CD8-positive, alpha-beta memory T cell (primary cell): Measurements from ENCODE around the gene PITRM1. TPM values are rescaled to one million over a fixed set of nuclear protein-coding genes. Genes with fewer than 3 reads are reported as not detected.
A peak's percentile ranks its signal among the peaks of the same experiment; 100 is the strongest.

ENCODE experiments used
- CTCF ChIA-PET: fragments of 350-600 bp; sonication (Branson Sonifier 250); formaldehyde crosslinking; loops from one replicate; lab custom pipeline; 2021; ENCODE audit warnings: antibody characterized with exemption; lab: Charles Lee
- POLR2A ChIA-PET: fragments of 350-600 bp; sonication (Branson Sonifier 250); formaldehyde crosslinking; loops from one replicate; lab custom pipeline; 2021; ENCODE audit warnings: antibody characterized with exemption; lab: Charles Lee
- DNase-seq, 5 donors: peaks; one replicate each; pipeline versions ENCODE4 v3.0.0 to v3.0.0-alpha.2; 2020 to 2022; ENCODE audit warnings: mixed read lengths in 1 of 5
- H3K27ac ChIP-seq: one replicate; pipeline ENCODE4 v1.7.0; 2013; ENCODE audit warnings: low read depth, mild to moderate bottlenecking, low read length, moderate library complexity
- H3K27me3 ChIP-seq: 2 replicates; pipeline ENCODE4 v1.7.0; 2013; ENCODE audit warnings: low read length, mild to moderate bottlenecking; ENCODE audit not compliant: insufficient read depth, poor library complexity, severe bottlenecking
- H3K36me3 ChIP-seq: 2 replicates; pipeline ENCODE4 v1.7.0; 2013; ENCODE audit warnings: mild to moderate bottlenecking, low read length, moderate library complexity; ENCODE audit not compliant: insufficient read depth
- H3K4me1 ChIP-seq: 2 replicates; pipeline ENCODE4 v1.7.0; 2013; ENCODE audit warnings: mild to moderate bottlenecking, low read length, moderate library complexity; ENCODE audit not compliant: insufficient read depth
- H3K4me3 ChIP-seq: 2 replicates; pipeline ENCODE4 v1.7.0; 2013; ENCODE audit warnings: mild to moderate bottlenecking, low read length
- H3K9me3 ChIP-seq: 2 replicates; pipeline ENCODE4 v1.7.0; 2013; ENCODE audit warnings: mild to moderate bottlenecking, low read length
- H3K27ac Mint-ChIP-seq, 8 donors: one replicate each; pipeline ENCODE4 v1.8.0; 2020 to 2021; ENCODE audit warnings: mixed read lengths in 8 of 8, mild to moderate bottlenecking in 6 of 8, inconsistent platforms in 3 of 8, moderate library complexity in 3 of 8
- H3K27me3 Mint-ChIP-seq, 2 donors: one replicate each; pipeline ENCODE4 v1.8.0; 2020 to 2021; ENCODE audit warnings: mixed read lengths in 2 of 2, mild to moderate bottlenecking in 1 of 2, moderate library complexity in 1 of 2
- H3K36me3 Mint-ChIP-seq, 3 donors: one replicate each; pipeline ENCODE4 v1.8.0; 2020 to 2021; ENCODE audit warnings: mixed read lengths in 3 of 3, inconsistent platforms in 1 of 3, mild to moderate bottlenecking in 1 of 3
- H3K4me1 Mint-ChIP-seq, 3 donors: one replicate each; pipeline ENCODE4 v1.8.0; 2020 to 2021; ENCODE audit warnings: mixed read lengths in 3 of 3, inconsistent platforms in 1 of 3, mild to moderate bottlenecking in 1 of 3
- H3K4me3 Mint-ChIP-seq, 7 donors: one replicate each; pipeline ENCODE4 v1.8.0; 2020 to 2021; ENCODE audit warnings: mixed read lengths in 7 of 7, mild to moderate bottlenecking in 6 of 7, moderate library complexity in 4 of 7, inconsistent platforms in 2 of 7
- H3K9me3 Mint-ChIP-seq, 5 donors: one replicate each; pipeline ENCODE4 v1.8.0; 2020 to 2022; ENCODE audit warnings: mixed read lengths in 5 of 5, mild to moderate bottlenecking in 3 of 5, moderate library complexity in 2 of 5, inconsistent platforms in 1 of 5
- polyA plus RNA-seq: library from polyadenylated mRNA; unstranded; fragments of 300-500 nt; fragmentation: Illumina TruSeq; gene quantifications from one replicate; pipeline ENCODE4 v1.2.3, GENCODE V29; 2021
- total RNA-seq, 2 experiments: library from RNA; stranded (reverse); gene quantifications; one replicate each; pipeline ENCODE4 v1.2.3, GENCODE V29; 2021

Gene PITRM1
- total and polyA plus RNA-seq, 3 experiments from 2014 or later, result 49.1 to 132 (median 132) TPM

- H3K4me3 Mint-ChIP-seq, result no peak overlapping the region
- H3K4me1 Mint-ChIP-seq, result no peaks in the 10 kb centered on the region
- ChIA-PET POLR2A (no interaction called here), CTCF (interaction anchor here (0.8 kb wide), 1 partner anchor 18 kb away, joined by 3 read pairs; no protein-coding TSS in a partner anchor)
- no peak overlapping the region for H3K27ac Mint-ChIP-seq
- no peaks in the 10 kb centered on the region for H3K9me3 Mint-ChIP-seq
- Histone ChIP-seq H3K4me3 (no peak overlapping the region), H3K9me3 (no peaks in the 10 kb centered on the region), H3K27ac (no peak overlapping the region), H3K4me1 (no peaks in the 10 kb centered on the region), H3K27me3 (no peaks in the 10 kb centered on the region), H3K36me3 (peaks cover 9% of the 10 kb centered on the region)
- H3K36me3 Mint-ChIP-seq, result peaks cover 10 to 87% (median 25%) of the 10 kb centered on the region in 3 donors
- H3K27me3 Mint-ChIP-seq, result no peaks in the 10 kb centered on the region
- DNase-seq, result no peak
Observed at GRCh38 chr10:3119796-3120459, 52.7 kb downstream of the PITRM1 start.

- Mint-ChIP-seq H3K36me3 (peaks cover 10 to 89% (median 25%) of the 10 kb centered on the region in 3 donors), H3K4me1 (no peaks in the 10 kb centered on the region), H3K27ac (peak overlapping the region in 2 of 8 donors; percentile 60 to 63), H3K27me3 (no peaks in the 10 kb centered on the region), H3K4me3 (no peak overlapping the region), H3K9me3 (no peaks in the 10 kb centered on the region)
- H3K9me3 ChIP-seq, result no peaks in the 10 kb centered on the region
- H3K27me3 ChIP-seq, result no peaks in the 10 kb centered on the region
- no peak for DNase-seq
- H3K36me3 ChIP-seq, result peaks cover 11% of the 10 kb centered on the region
- no peak overlapping the region for H3K27ac ChIP-seq
- H3K4me1 ChIP-seq, result no peaks in the 10 kb centered on the region
- ChIA-PET POLR2A (no interaction called here), CTCF (no interaction called here)
- no peak overlapping the region for H3K4me3 ChIP-seq
Observed at GRCh38 chr10:3118641-3119091, 53.9 kb downstream of the PITRM1 start.

GRCh38 chr10:3117486-3117885 is 55.1 kb downstream of the PITRM1 start:
- POLR2A ChIA-PET, result no interaction called here
- Mint-ChIP-seq H3K27me3 (no peaks in the 10 kb centered on the region), H3K36me3 (peaks cover 10 to 90% (median 19%) of the 10 kb centered on the region in 3 donors), H3K4me1 (no peaks in the 10 kb centered on the region), H3K27ac (peak overlapping the region in 3 of 8 donors; percentile 27 to 82 (median 29)), H3K9me3 (no peaks in the 10 kb centered on the region), H3K4me3 (no peak overlapping the region)
- Histone ChIP-seq H3K27me3 (no peaks in the 10 kb centered on the region), H3K4me3 (no peak overlapping the region), H3K4me1 (no peaks in the 10 kb centered on the region), H3K27ac (no peak overlapping the region), H3K9me3 (no peaks in the 10 kb centered on the region), H3K36me3 (peaks cover 17% of the 10 kb centered on the region)
- DNase-seq, result no peak
- CTCF ChIA-PET, result no interaction called here

- no peak overlapping the region for H3K27ac ChIP-seq
- H3K27me3 ChIP-seq, result no peaks in the 10 kb centered on the region
- CTCF ChIA-PET, result no interaction called here
- Mint-ChIP-seq H3K27ac (peak overlapping the region in 1 of 8 donors; percentile 54), H3K4me1 (no peaks in the 10 kb centered on the region), H3K4me3 (no peak overlapping the region), H3K36me3 (peaks cover 10 to 92% (median 19%) of the 10 kb centered on the region in 3 donors), H3K9me3 (no peaks in the 10 kb centered on the region), H3K27me3 (no peaks in the 10 kb centered on the region)
- no peak overlapping the region for H3K4me3 ChIP-seq
- H3K36me3 ChIP-seq, result peaks cover 19% of the 10 kb centered on the region
- POLR2A ChIA-PET, result no interaction called here
- no peaks in the 10 kb centered on the region for H3K9me3 ChIP-seq
- H3K4me1 ChIP-seq, result no peaks in the 10 kb centered on the region
- DNase-seq, result no peak
Observed at GRCh38 chr10:3116508-3117100, 56.0 kb downstream of the PITRM1 start.

GRCh38 chr10:3115685-3116084 is 56.9 kb downstream of the PITRM1 start:
- POLR2A ChIA-PET, result no interaction called here
- Mint-ChIP-seq H3K27me3 (no peaks in the 10 kb centered on the region), H3K36me3 (peaks cover 15 to 92% (median 23%) of the 10 kb centered on the region in 3 donors)

GRCh38 chr10:3113343-3113720 is 59.2 kb downstream of the PITRM1 start:
- H3K27me3 ChIP-seq, result no peaks in the 10 kb centered on the region
- no peaks in the 10 kb centered on the region for H3K4me1 ChIP-seq
- CTCF ChIA-PET, result no interaction called here
- Mint-ChIP-seq H3K9me3 (no peaks in the 10 kb centered on the region), H3K36me3 (peaks cover 21 to 93% (median 23%) of the 10 kb centered on the region in 3 donors), H3K4me1 (no peaks in the 10 kb centered on the region), H3K4me3 (no peak overlapping the region), H3K27ac (peak overlapping the region in 1 of 8 donors; percentile 19), H3K27me3 (no peaks in the 10 kb centered on the region)
- H3K36me3 ChIP-seq, result peaks cover 42% of the 10 kb centered on the region
- H3K4me3 ChIP-seq, result no peak overlapping the region
- POLR2A ChIA-PET, result no interaction called here
- H3K9me3 ChIP-seq, result no peaks in the 10 kb centered on the region
- DNase-seq, result no peak
- no peak overlapping the region for H3K27ac ChIP-seq

More at GRCh38 chr10:3115685-3116084, 56.9 kb downstream of the PITRM1 start:
- H3K4me3 Mint-ChIP-seq, result no peak overlapping the region
- H3K9me3 ChIP-seq, result no peaks in the 10 kb centered on the region
- no peaks in the 10 kb centered on the region for H3K4me1 ChIP-seq
- no peak overlapping the region for H3K4me3 ChIP-seq
- no peak overlapping the region for H3K27ac ChIP-seq
- CTCF ChIA-PET, result interaction anchor here (1.5 kb wide), 1 partner anchor 10 kb away, joined by 3 read pairs; no protein-coding TSS in a partner anchor
- no peaks in the 10 kb centered on the region for H3K9me3 Mint-ChIP-seq
- H3K27me3 ChIP-seq, result no peaks in the 10 kb centered on the region
- H3K27ac Mint-ChIP-seq, result no peak overlapping the region
- no peaks in the 10 kb centered on the region for H3K4me1 Mint-ChIP-seq
- peaks cover 28% of the 10 kb centered on the region for H3K36me3 ChIP-seq
- no peak for DNase-seq

GRCh38 chr10:3111621-3112163 is 60.9 kb downstream of the PITRM1 start:
- CTCF ChIA-PET, result no interaction called here
- no peak overlapping the region for H3K4me3 ChIP-seq
- no peak for DNase-seq

More at GRCh38 chr10:3111621-3112163, 60.9 kb downstream of the PITRM1 start:
- Mint-ChIP-seq H3K4me3 (no peak overlapping the region), H3K36me3 (peaks cover 16 to 92% (median 20%) of the 10 kb centered on the region in 3 donors), H3K27me3 (no peaks in the 10 kb centered on the region), H3K9me3 (no peaks in the 10 kb centered on the region), H3K4me1 (no peaks in the 10 kb centered on the region), H3K27ac (no peak overlapping the region)
- Histone ChIP-seq H3K4me1 (no peaks in the 10 kb centered on the region), H3K36me3 (peaks cover 53% of the 10 kb centered on the region), H3K27me3 (no peaks in the 10 kb centered on the region), H3K27ac (no peak overlapping the region), H3K9me3 (no peaks in the 10 kb centered on the region)
- POLR2A ChIA-PET, result no interaction called here
